Measurements from ENCODE around the gene SMPX.

Gene SMPX

GRCh38 chrX:21730026-21730425 is 27.9 kb downstream of the SMPX start:
- Histone ChIP-seq H3K4me1 (ENCODE audit: control insufficient read depth, insufficient read depth, low read length) (peaks cover 13% of the 10 kb centered on the region), H3K4me3 (ENCODE audit: low read length) (no peak overlapping the region), H3K9me3 (ENCODE audit: control insufficient read depth, low read length) (no peaks in the 10 kb centered on the region), H3K27me3 (replicated peaks; ENCODE audit: control insufficient read depth, insufficient read depth, low read length) (peaks cover 22% of the 10 kb centered on the region), H3K9ac (ENCODE audit: low read length) (no peak overlapping the region), H3K36me3 (ENCODE audit: control insufficient read depth, insufficient read depth, low read length, severe bottlenecking) (no peaks in the 10 kb centered on the region)
- DNase-seq (ENCODE audit: low read depth), result no peak

DNA sequence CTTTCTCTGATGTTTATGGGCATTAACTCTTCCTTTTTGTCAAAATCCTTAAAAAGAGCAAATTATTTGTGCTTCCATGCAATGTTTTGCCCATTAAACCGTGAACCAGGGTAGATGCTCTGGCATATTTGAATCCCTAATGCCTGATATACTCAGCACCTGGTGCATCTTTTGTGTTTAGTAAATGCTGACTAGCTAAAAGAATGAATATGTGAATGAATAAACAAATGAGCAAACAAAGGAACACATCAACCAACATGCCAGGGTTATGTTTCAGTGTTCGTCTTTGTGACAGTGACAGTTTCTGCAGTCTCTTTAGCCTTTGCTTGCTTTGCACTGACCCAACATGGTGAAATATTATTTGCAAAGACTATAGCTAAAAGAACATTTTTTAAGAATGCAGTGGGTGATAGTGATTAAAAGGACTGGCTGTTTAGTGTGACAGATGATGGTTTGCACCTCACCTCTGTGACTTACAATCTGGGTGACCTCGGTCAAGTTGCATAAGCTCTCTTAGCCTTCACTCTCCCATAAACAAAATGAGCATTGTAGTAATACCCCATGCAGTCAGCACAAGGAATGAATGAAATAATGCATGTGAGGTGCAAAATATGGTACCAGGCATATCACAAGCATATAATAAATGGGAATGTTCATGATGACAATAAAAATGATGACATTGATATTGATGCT is 29.5 kb downstream of the SMPX start:
- H3K4me1 ChIP-seq (ENCODE audit: control insufficient read depth, insufficient read depth, low read length), result peaks cover 6% of the 10 kb centered on the region
- DNase-seq (ENCODE audit: low read depth), result no peak
- H3K27me3 ChIP-seq (replicated peaks; ENCODE audit: control insufficient read depth, insufficient read depth, low read length), result peaks cover 22% of the 10 kb centered on the region
- no peaks in the 10 kb centered on the region for H3K9me3 ChIP-seq (ENCODE audit: control insufficient read depth, low read length)
- H3K9ac ChIP-seq (ENCODE audit: low read length), result no peak overlapping the region
- no peaks in the 10 kb centered on the region for H3K36me3 ChIP-seq (ENCODE audit: control insufficient read depth, insufficient read depth, low read length, severe bottlenecking)
- H3K4me3 ChIP-seq (ENCODE audit: low read length), result no peak overlapping the region

GRCh38 chrX:21725916-21726315 is 32.0 kb downstream of the SMPX start:
- no peak for DNase-seq (ENCODE audit: low read depth)
- no peak overlapping the region for H3K4me3 ChIP-seq (ENCODE audit: low read length)

DNA sequence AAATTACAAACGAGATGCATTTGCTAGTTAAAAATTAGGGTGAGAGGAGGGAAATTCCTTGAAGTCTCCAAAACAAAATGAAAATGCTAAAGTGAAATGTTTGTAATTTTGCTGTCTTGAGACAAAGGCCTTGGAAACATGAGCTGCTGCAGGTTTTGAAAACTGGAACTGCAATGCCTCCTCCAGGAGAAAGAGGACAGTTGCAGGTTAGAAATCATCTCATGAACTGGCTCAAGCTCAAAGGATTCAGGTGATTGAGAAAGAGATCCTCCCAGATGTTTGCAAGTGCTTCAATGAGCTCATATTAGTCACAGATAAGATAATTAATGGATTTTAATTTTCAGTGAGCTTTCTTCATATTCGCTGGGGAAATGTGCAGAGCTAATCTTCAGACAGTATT is 32.4 kb downstream of the SMPX start:
- no peaks in the 10 kb centered on the region for H3K36me3 ChIP-seq (ENCODE audit: control insufficient read depth, insufficient read depth, low read length, severe bottlenecking)
- no peak for DNase-seq (ENCODE audit: low read depth)
- no peak overlapping the region for H3K9ac ChIP-seq (ENCODE audit: low read length)
- peaks cover 20% of the 10 kb centered on the region for H3K27me3 ChIP-seq (replicated peaks; ENCODE audit: control insufficient read depth, insufficient read depth, low read length)
- no peaks in the 10 kb centered on the region for H3K9me3 ChIP-seq (ENCODE audit: control insufficient read depth, low read length)
- H3K4me3 ChIP-seq (ENCODE audit: low read length), result no peak overlapping the region
- H3K4me1 ChIP-seq (ENCODE audit: control insufficient read depth, insufficient read depth, low read length), result peaks cover 6% of the 10 kb centered on the region

More at GRCh38 chrX:21725916-21726315, 32.0 kb downstream of the SMPX start:
- peaks cover 20% of the 10 kb centered on the region for H3K27me3 ChIP-seq (replicated peaks; ENCODE audit: control insufficient read depth, insufficient read depth, low read length)
- H3K9ac ChIP-seq (ENCODE audit: low read length), result no peak overlapping the region
- no peaks in the 10 kb centered on the region for H3K36me3 ChIP-seq (ENCODE audit: control insufficient read depth, insufficient read depth, low read length, severe bottlenecking)
- peaks cover 6% of the 10 kb centered on the region for H3K4me1 ChIP-seq (ENCODE audit: control insufficient read depth, insufficient read depth, low read length)
- no peaks in the 10 kb centered on the region for H3K9me3 ChIP-seq (ENCODE audit: control insufficient read depth, low read length)

DNA sequence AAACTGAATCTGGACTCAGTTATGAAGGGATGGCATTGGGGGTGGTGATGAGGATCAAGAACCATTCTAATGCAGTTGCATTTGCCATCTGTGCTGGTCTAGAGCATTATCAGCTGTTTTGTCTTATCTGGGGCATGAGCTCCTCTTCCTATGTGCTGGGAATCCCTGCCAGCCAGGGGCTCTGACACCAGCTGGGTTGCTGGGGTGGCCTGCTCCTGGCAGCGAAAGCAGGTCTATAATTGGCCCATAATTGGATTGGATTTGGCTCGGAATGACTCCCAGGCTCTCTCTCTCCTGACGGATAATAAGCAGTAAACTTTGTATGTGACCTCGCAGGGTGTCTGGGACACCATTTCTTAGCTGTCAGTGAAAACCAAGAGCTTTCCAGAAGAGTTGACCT is 34.1 kb downstream of the SMPX start:
- Histone ChIP-seq H3K36me3 (ENCODE audit: control insufficient read depth, insufficient read depth, low read length, severe bottlenecking) (no peaks in the 10 kb centered on the region), H3K9ac (ENCODE audit: low read length) (no peak overlapping the region), H3K4me3 (ENCODE audit: low read length) (no peak overlapping the region), H3K27me3 (replicated peaks; ENCODE audit: control insufficient read depth, insufficient read depth, low read length) (peaks cover 23% of the 10 kb centered on the region), H3K4me1 (ENCODE audit: control insufficient read depth, insufficient read depth, low read length) (peaks cover 6% of the 10 kb centered on the region), H3K9me3 (ENCODE audit: control insufficient read depth, low read length) (no peaks in the 10 kb centered on the region)
- no peak for DNase-seq (ENCODE audit: low read depth)

DNA sequence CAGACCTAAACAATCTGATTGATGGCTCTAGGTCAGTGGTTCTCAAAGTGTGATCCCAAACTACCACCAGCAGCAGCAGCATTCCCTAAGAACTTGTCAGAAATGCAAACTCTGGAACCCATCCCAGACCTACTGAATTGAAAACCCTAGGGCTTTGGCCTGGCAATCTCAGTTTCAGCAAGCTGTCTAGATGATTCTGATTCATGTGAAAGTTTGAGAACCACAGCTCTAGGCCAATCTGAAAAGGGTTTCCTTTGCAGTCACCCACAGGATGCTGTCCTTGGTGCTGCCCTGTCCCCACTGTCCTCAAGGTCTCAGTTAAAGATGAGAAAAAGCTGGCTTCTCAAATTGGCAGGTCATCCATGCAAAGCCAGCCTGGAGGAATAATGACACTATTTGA is 34.8 kb downstream of the SMPX start:
- H3K27me3 ChIP-seq (replicated peaks; ENCODE audit: control insufficient read depth, insufficient read depth, low read length), result peaks cover 16% of the 10 kb centered on the region
- DNase-seq (ENCODE audit: low read depth), result peak; percentile 6
- no peaks in the 10 kb centered on the region for H3K9me3 ChIP-seq (ENCODE audit: control insufficient read depth, low read length)
- no peak overlapping the region for H3K4me3 ChIP-seq (ENCODE audit: low read length)
- no peaks in the 10 kb centered on the region for H3K36me3 ChIP-seq (ENCODE audit: control insufficient read depth, insufficient read depth, low read length, severe bottlenecking)
- H3K4me1 ChIP-seq (ENCODE audit: control insufficient read depth, insufficient read depth, low read length), result peaks cover 6% of the 10 kb centered on the region
- no peak overlapping the region for H3K9ac ChIP-seq (ENCODE audit: low read length)

- no peaks in the 10 kb centered on the region for H3K36me3 ChIP-seq (ENCODE audit: control insufficient read depth, insufficient read depth, low read length, severe bottlenecking)
- no peaks in the 10 kb centered on the region for H3K4me1 ChIP-seq (ENCODE audit: control insufficient read depth, insufficient read depth, low read length)
- DNase-seq (ENCODE audit: low read depth), result no peak
- peaks cover 7% of the 10 kb centered on the region for H3K27me3 ChIP-seq (replicated peaks; ENCODE audit: control insufficient read depth, insufficient read depth, low read length)
- H3K9ac ChIP-seq (ENCODE audit: low read length), result no peak overlapping the region
- H3K9me3 ChIP-seq (ENCODE audit: control insufficient read depth, low read length), result no peaks in the 10 kb centered on the region
- no peak overlapping the region for H3K4me3 ChIP-seq (ENCODE audit: low read length)
Observed at GRCh38 chrX:21721195-21721594, 36.7 kb downstream of the SMPX start.

DNA sequence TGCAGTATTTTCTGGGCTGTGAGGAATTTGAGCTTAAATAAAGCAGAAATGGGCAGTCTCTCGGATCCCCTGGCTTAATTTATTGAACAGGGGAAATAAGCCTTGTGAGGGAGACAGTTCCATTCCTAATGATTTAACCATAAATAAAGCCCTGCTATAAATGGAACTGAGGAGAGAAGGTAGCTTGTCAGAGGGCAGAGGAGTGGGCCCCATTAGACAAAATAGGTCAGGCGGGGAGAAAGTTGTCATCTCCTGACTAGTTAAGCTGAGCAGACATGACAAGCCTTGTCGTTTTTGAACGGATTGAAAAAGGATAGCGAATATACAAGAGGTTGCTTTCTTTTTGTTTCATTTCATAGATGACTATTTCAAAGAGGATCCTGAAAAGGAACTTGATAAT is 39.3 kb downstream of the SMPX start:
- no peaks in the 10 kb centered on the region for H3K36me3 ChIP-seq (ENCODE audit: control insufficient read depth, insufficient read depth, low read length, severe bottlenecking)
- H3K27me3 ChIP-seq (replicated peaks; ENCODE audit: control insufficient read depth, insufficient read depth, low read length), result peaks cover 11% of the 10 kb centered on the region
- no peak for DNase-seq (ENCODE audit: low read depth)
- no peaks in the 10 kb centered on the region for H3K9me3 ChIP-seq (ENCODE audit: control insufficient read depth, low read length)
- H3K4me3 ChIP-seq (ENCODE audit: low read length), result no peak overlapping the region
- H3K4me1 ChIP-seq (ENCODE audit: control insufficient read depth, insufficient read depth, low read length), result no peaks in the 10 kb centered on the region
- H3K9ac ChIP-seq (ENCODE audit: low read length), result no peak overlapping the region

DNA sequence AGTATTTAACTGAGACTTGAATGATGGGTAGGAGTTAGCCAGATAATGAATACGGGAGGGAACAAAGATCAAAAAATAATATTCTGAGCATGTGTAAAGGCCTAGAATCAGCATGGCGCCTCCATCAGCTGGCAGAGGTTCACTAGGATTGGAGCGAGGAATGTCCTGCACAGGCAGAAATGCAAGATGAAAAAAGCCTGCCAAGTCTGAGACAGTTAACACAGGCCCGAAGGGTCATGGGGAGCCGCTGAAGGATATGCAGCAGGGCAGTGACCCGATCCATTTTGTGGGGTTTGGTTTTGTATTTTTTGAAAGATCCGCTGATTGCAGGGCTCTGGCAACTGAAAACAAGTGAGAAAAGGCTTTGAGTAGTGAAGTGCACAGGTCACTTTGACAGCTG is 40.1 kb downstream of the SMPX start:
- Histone ChIP-seq H3K9ac (ENCODE audit: low read length) (no peak overlapping the region), H3K36me3 (ENCODE audit: control insufficient read depth, insufficient read depth, low read length, severe bottlenecking) (no peaks in the 10 kb centered on the region), H3K9me3 (ENCODE audit: control insufficient read depth, low read length) (no peaks in the 10 kb centered on the region), H3K4me3 (ENCODE audit: low read length) (no peak overlapping the region), H3K27me3 (replicated peaks; ENCODE audit: control insufficient read depth, insufficient read depth, low read length) (peaks cover 11% of the 10 kb centered on the region), H3K4me1 (ENCODE audit: control insufficient read depth, insufficient read depth, low read length) (no peaks in the 10 kb centered on the region)
- DNase-seq (ENCODE audit: low read depth), result no peak

DNA sequence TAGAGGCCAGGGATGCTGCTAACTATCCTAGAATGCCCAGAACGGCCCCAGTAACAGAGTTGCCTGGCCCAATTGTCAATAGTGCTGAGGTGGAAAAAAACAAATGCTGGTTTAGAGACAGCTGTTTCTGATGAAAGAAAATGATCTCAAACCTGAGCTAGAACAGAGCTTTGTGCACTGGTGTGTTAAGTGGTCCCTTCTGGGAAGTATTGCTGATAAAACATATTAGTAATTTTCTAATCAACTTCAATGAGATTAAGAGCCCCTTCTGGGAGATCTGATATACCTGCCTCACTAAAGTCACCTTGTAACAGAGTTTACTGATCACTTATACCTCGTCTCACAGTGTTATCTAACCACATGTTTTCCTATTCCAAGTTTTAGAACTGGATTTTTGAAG is 42.1 kb downstream of the SMPX start:
- H3K9me3 ChIP-seq (ENCODE audit: control insufficient read depth, low read length), result no peaks in the 10 kb centered on the region
- no peak overlapping the region for H3K9ac ChIP-seq (ENCODE audit: low read length)
- DNase-seq (ENCODE audit: low read depth), result no peak
- no peak overlapping the region for H3K4me3 ChIP-seq (ENCODE audit: low read length)
- peaks cover 11% of the 10 kb centered on the region for H3K27me3 ChIP-seq (replicated peaks; ENCODE audit: control insufficient read depth, insufficient read depth, low read length)
- no peaks in the 10 kb centered on the region for H3K36me3 ChIP-seq (ENCODE audit: control insufficient read depth, insufficient read depth, low read length, severe bottlenecking)
- H3K4me1 ChIP-seq (ENCODE audit: control insufficient read depth, insufficient read depth, low read length), result no peaks in the 10 kb centered on the region

- H3K4me1 ChIP-seq (ENCODE audit: control insufficient read depth, insufficient read depth, low read length), result no peaks in the 10 kb centered on the region
- no peaks in the 10 kb centered on the region for H3K9me3 ChIP-seq (ENCODE audit: control insufficient read depth, low read length)
- DNase-seq (ENCODE audit: low read depth), result no peak
- H3K9ac ChIP-seq (ENCODE audit: low read length), result no peak overlapping the region
- H3K27me3 ChIP-seq (replicated peaks; ENCODE audit: control insufficient read depth, insufficient read depth, low read length), result peaks cover 11% of the 10 kb centered on the region
- H3K4me3 ChIP-seq (ENCODE audit: low read length), result no peak overlapping the region
- no peaks in the 10 kb centered on the region for H3K36me3 ChIP-seq (ENCODE audit: control insufficient read depth, insufficient read depth, low read length, severe bottlenecking)
Observed at GRCh38 chrX:21715337-21715736, 42.6 kb downstream of the SMPX start.

DNA sequence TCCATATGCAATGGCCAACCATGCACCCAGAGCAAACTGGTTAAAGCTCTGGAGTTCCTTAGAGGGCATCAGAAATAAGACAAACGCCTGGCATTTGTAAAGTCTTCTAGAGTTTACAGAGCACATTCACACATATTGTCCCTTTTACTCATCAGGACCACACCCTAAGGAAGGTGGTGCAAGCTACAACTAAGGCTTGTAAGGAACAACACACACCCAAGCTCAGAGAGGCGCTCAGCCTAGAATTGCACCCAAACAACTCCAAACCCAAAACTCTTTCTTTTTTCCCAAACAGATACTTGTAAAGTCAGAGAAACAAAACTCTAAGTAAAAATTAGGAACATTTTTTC is 46.1 kb downstream of the SMPX start:
- H3K36me3 ChIP-seq (ENCODE audit: control insufficient read depth, insufficient read depth, low read length, severe bottlenecking), result no peaks in the 10 kb centered on the region
- no peak for DNase-seq (ENCODE audit: low read depth)
- H3K27me3 ChIP-seq (replicated peaks; ENCODE audit: control insufficient read depth, insufficient read depth, low read length), result peaks cover 8% of the 10 kb centered on the region
- H3K9me3 ChIP-seq (ENCODE audit: control insufficient read depth, low read length), result peaks cover 10% of the 10 kb centered on the region
- no peaks in the 10 kb centered on the region for H3K4me1 ChIP-seq (ENCODE audit: control insufficient read depth, insufficient read depth, low read length)
- no peak overlapping the region for H3K4me3 ChIP-seq (ENCODE audit: low read length)
- no peak overlapping the region for H3K9ac ChIP-seq (ENCODE audit: low read length)

Measured in adipocyte (in vitro differentiated cells).